ENCODE results near the gene GALK2. TPM values are rescaled to one million over a fixed set of nuclear protein-coding genes. Genes with fewer than 3 reads are reported as not detected.

Gene GALK2
- total RNA-seq, 1 donor from 2014 or later: 27.9 TPM

Small RNAs within 50 kb of the gene (microRNA-seq; reads per million reads assigned to microRNA genes)
- gene MIR4716: not detected

Other genes starting within 250 kb of the GALK2 start
- gene SHC4, start 206.3 kb upstream of the GALK2 start, total RNA-seq: 3.3 TPM
- gene SECISBP2L, start 123.8 kb upstream of the GALK2 start, total RNA-seq: 40.9 TPM
- gene COPS2, start 14.6 kb upstream of the GALK2 start, total RNA-seq: 71.6 TPM